HG03103 (cell line): ENCODE data around the gene PRRX2.

ENCODE experiments used
- ATAC-seq: cut with Tn5 transposase; IDR thresholded peaks from one replicate; pipeline ENCODE4 v1.9.1; 2021; ENCODE audit warnings: low read depth; ENCODE audit not compliant: unreplicated experiment

The PRRX2 gene

GRCh38 chr9:129665389-129665775, at the start of gene PRRX2:
TSS of gene PRRX2 (plus strand) at chr9:129665647. CDS start at chr9:129665868, 221 bp downstream.
- no peak for ATAC-seq

DNA sequence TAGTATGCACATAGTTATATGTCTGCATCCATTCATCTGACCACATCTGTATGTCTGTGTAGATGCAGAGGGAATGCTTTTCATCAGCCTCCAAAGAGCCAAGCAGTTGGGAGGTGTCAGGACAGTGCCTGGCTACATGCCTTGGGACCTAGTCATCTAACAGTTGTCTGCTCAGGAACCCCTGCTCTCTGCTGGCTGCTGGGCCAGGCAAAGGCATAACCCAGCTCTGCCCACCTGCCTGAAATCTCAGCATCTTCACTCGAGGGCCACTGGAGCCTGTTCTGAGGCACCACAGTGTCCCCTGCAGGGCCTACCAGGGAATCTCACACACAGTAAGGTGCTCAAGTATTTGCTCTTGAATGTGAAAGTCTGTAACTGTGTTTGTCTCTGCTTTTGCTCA, 48.3 kb upstream of the PRRX2 start:
- no peak for ATAC-seq

DNA sequence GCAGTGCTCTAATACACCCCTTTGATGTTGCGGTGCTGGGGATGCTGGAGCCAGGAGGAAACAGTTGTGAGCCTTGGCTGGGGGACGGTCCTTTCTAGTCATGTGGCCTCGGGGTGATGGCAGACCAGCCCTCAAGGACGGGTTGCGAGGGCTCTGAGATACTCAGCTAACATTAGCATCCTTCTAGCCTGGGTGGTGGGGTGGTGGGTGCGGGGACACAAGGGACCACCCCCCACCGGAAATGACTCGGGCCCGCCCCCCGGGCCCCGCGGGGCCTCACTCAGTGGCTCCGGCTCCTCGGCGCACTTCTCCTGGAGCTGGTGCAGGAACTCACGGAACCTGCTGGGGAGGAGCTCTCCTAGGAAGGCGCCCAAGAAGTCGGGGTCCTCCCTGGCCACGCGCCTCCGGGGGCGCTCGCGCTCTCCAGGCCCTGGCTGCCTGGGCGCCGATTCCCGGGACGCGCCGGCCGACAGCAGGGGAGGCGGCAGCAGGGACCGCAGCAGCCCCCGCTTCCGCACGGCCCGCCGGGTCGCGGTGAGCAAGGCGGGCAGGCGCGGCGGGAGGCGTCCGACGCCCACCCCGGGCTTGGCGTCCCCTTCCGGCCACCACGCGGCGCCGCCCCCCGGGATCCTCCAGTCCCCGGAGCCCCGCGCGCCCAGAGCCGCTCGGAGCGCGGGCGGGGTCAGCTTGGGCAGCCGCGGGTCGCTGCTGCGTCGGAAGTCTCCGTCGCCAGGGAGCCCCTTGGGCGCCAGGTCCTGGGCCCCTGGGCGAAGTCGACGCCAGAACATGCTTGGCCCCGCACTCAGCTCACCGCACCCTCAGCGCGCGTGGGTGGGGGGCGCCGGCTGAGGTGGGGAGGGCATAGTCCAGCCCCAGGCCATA, 45.4 kb upstream of the PRRX2 start:
- no peak for ATAC-seq

- no peak for ATAC-seq
Measured at GRCh38 chr9:129620669-129621295, 44.7 kb upstream of the PRRX2 start, which contains the start of gene C9orf50. TSS of gene C9orf50 (minus strand) at chr9:129621101. CDS start at chr9:129620574, 527 bp downstream.

DNA sequence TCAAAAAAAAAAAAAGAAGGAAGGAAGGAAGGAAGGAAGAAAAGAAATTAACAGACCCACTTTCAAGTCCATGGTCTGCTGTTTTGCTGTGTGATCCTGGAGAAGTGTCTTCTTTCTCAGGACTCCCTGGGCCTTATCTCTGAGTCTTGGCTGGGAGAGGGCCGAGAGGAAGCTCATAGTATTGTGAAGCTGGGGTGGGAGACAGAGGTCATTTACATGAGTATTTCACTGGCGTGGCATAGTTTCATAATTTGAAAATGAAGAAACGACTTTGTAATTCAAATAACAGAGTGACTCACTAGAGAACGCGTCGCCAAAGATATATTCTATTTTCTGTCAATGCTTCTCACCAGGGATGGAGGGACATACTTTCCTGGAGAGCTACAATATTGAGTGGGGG, 42.1 kb upstream of the PRRX2 start:
- ATAC-seq, result no peak

DNA sequence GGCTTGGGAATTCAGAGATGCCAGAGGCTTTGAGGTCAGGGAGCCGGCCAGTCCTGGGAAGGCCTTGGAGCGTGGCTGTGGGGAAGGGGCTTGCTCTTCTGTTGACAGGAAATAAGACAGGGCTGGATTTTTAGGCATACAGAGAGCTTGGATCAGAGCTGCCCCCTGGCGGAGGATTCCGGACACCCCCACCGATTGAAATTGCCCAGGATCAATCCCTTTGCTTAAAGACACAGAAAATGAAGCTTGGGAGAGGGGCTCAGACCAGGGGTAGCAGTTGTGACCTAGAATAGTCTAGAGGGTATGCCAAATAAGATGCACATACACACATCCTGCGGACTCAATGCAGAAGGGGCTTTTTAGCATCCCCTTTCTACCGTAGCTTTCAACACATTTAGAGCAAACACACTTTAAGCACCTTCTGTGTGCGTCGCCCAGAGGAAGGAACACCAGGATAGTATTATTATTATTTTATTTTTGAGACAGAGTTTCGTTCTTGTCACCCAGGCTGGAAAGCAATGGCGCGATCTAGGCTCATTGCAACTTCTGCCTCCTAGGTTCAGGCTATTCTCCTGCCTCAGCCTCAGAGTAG, 41.2 kb upstream of the PRRX2 start:
- no peak for ATAC-seq

DNA sequence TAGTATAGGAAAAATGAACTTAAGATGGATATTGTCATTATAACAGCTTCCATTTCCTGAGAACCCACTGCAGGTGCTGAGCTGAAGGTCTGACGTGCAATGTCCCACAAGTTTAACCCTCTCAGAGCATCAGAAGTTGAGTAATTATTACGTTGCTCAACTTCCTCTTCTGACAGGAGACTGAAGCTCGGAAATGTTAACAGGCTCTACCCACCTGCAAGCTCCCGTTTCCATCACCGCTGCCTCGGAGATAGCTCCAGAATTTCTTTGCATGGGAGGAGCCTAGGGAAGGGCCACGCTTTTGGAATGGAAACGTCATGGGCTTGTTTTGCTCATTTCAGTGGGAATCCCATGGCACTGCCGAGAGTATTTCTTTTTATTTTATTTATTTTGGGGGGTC, 40.5 kb upstream of the PRRX2 start:
- ATAC-seq, result no peak

GRCh38 chr9:129626079-129626624, 39.3 kb upstream of the PRRX2 start, which contains the start of gene NTMT1:
TSS of gene NTMT1 (plus strand) at chr9:129626163. CDS start at chr9:129632704, 6,541 bp downstream.
- peak; percentile 65 for ATAC-seq

DNA sequence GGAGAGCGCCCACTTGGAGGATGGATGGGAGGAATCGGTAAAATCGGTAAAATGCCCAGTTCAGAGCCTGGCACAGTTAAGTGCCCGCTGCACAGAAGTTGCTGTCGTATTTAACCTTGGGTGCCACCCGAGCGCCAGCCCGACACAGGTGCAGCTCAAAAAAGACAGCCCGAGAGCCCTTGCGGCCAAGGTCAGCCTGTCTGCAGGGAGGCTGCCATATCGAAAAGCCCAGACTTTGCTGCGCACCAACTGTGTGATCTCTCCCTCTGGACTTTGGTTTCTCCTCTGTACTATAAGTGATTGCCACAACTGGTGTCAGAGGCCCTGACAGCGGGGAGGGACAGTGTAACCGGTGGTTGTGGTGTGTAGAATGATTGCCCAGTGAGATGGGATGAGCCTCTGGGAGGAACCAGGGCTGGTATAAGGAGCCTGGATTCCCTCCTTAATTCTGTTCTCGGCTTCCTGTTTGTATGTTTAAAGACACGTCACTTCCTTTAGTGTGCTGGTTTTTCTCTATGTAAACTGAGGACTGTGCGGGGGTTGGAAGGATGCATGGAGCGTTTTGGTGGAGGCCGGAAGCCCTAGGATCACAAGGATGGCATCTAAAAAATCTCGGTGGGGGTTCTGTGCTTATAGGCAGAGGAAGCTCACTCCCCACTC, 38.7 kb upstream of the PRRX2 start:
- peak; percentile 16 for ATAC-seq

DNA sequence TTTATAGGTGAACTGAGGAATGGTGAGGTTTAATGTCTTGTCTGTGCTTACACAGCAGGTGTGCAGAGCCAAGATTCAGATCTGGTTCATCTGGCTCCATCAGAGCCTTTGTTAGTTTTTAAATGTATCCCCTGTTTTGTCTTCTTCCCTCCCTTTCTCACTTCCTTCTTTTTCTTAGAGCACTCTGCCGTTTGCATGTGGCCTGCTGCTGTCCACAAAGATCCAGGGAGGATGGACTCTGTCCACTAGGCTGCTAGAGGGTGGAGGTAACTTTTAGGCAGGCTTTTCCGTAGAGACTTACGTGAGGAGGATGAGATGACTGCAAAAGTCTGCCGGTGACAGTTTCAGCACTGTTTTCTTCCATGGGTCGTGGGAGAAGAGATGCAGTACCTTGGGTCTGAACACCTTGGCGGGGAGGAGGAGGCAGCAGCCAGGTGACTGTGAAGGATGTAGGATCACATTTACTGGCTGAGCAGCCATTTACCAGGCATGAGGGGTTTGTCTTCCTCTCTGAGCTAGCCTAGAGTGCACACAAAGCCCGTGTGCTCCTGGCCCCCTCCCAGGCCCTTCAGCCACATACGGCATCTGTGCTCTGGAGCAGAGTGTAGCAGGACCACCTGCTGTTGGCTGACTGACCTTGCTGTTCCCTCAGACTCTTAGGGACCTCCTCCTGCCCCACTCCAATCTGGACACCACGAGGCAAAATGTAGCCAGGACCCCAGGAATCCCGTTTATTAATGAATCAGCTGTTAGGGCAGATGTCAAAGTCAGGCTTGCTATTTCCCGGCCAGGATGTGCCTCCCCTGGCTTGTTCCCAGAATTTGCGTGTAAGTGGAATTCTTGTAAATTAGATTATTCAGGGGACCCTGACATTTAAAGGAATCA, 37.6 kb upstream of the PRRX2 start:
- no peak for ATAC-seq

- no peak for ATAC-seq
Measured at GRCh38 chr9:129628709-129629108, 36.7 kb upstream of the PRRX2 start.

GRCh38 chr9:129629251-129629820, 36.1 kb upstream of the PRRX2 start:
- no peak for ATAC-seq

DNA sequence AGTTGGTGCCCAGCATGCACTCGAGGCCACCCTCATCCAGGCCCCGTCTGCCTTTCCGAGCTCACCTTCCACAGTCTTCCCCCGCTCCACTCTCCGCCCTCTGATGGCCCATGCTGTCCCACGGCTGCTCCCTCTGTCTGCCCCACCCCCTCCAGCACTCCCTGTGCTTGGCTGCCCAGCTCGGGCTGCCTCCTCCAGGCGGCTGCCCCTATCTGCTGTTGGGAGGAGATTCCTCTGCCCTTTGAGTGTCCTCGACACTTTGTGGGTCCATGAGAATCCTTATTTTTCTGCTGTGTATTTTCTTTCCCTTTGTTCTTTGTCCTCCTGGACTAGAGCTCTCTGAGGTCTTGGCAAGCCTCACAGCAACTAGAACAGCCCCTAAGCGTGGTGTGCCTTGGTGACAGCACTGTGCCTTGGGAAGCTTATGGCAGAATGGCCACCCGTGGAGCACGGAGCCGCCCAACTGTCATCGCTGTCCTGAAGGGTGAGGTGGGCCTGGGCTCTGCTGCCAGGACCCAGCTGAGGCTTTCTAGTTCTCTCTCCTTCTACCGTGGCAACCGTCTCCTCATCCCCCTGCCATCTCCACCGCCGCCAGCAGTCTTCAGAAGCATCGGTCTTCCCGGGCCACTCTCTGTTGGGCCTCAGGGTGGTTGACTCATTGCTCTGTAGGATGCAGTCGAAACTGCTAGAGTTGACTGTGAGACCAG, 34.3 kb upstream of the PRRX2 start:
- ATAC-seq, result no peak

GRCh38 chr9:129631674-129632129, 33.7 kb upstream of the PRRX2 start:
- ATAC-seq, result no peak

DNA sequence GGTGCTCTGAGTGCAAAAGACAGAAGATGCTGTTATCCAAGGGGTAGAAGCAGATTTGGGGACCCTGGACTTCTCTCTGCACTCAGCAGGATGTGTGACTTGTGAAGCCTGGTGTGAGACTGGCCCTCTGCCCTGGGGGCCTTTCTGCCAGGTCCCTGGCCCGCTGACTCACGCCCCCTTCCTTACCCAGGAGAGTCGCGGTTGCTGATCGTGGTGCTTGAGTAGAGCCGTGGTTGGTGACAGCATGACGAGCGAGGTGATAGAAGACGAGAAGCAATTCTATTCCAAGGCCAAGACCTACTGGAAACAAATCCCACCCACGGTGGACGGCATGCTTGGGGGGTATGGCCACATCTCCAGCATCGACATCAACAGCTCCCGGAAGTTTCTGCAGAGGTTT, 33.0 kb upstream of the PRRX2 start:
- ATAC-seq, result no peak

DNA sequence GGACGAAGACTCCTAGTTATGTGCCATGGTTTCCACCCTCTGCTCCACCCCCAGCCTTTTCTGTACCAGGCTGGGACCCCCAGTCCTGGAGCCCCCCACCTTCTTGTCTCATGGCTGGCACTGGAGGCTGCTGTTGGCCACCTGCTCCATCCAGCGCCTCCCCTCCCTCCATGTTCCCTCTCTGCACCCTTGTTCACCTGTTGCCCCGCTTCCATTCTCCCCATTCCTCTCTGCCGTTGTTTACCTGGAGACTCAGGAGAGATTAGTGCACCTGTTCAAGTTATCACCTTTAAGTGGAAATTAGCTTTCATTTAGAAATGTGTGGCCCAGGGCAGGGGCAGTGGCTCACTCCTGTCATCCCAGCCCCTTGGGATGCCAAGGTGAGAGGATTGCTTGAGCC, 32.2 kb upstream of the PRRX2 start:
- ATAC-seq, result no peak

GRCh38 chr9:129633848-129634247, 31.6 kb upstream of the PRRX2 start:
- no peak for ATAC-seq
